Measurements from ENCODE around the gene YWHAH. TPM values are rescaled to one million over a fixed set of nuclear protein-coding genes. Genes with fewer than 3 reads are reported as not detected.

The YWHAH gene
- total RNA-seq, 4 donors from 2014 or later: 93.0 to 111 (median 103) TPM

- no peak for TF ChIP-seq POLR2A (IDR thresholded peaks at IDR 0.05)
- no peak for TF ChIP-seq CTCF (IDR thresholded peaks at IDR 0.05)
- peaks cover 9 to 22% of the 10 kb centered on the region in 2 donors for H3K4me1 ChIP-seq
- no peaks in the 10 kb centered on the region for H3K36me3 ChIP-seq
- H3K9me3 ChIP-seq: no peaks in the 10 kb centered on the region
- 54 to 74% methylated on average over 9 to 12 of the region's 15 CpGs for WGBS, 2 donors
- no peaks in the 10 kb centered on the region for H3K27me3 ChIP-seq
- peak overlapping the region in 2 of 3 donors; percentile 61 to 85 for H3K4me3 ChIP-seq (replicated peaks in 1 of 3)
- intact Hi-C loops (cut with DNase I): loop anchor here (5.0 to 10.0 kb wide), 2 partner anchors 191 to 279 kb away; partner anchors contain the start of genes DEPDC5, PISD and PRR14L
- H3K27ac ChIP-seq: peak overlapping the region; percentile 57 to 96 (median 69)
- peak in 1 of 2 donors; percentile 8 for DNase-seq
Measured at GRCh38 chr22:31943206-31943977, 943 bp upstream of the YWHAH start.

- H3K4me1 ChIP-seq: peaks cover 9 to 22% of the 10 kb centered on the region in 2 donors
- intact Hi-C loops (cut with DNase I): loop anchor here (5.0 to 10.0 kb wide), 2 partner anchors 193 to 280 kb away; partner anchors contain the start of genes DEPDC5, PISD and PRR14L
- H3K27ac ChIP-seq: peak overlapping the region; percentile 88 to 96 (median 92)
- TF ChIP-seq POLR2A (IDR thresholded peaks at IDR 0.05) (no peak), CTCF (IDR thresholded peaks at IDR 0.05) (no peak)
- no peaks in the 10 kb centered on the region for H3K27me3 ChIP-seq
- peaks cover 0 to 6% of the 10 kb centered on the region in 2 donors for H3K36me3 ChIP-seq
- peak overlapping the region; percentile 54 to 85 (median 73) for H3K4me3 ChIP-seq (replicated peaks in 1 of 3)
- WGBS, 2 donors: 0% methylated on average over 13 to 15 of the region's 76 CpGs
- no peaks in the 10 kb centered on the region for H3K9me3 ChIP-seq
- peak in 1 of 2 donors; percentile 38 for DNase-seq
Measured at GRCh38 chr22:31944700-31945442, 536 bp downstream of the YWHAH start.

GRCh38 chr22:31945443-31945855 lies 1.1 kb downstream of the YWHAH start:
- Histone ChIP-seq H3K9me3 (no peaks in the 10 kb centered on the region), H3K27ac (peak overlapping the region; percentile 88 to 96 (median 92)), H3K4me3 (replicated peaks in 1 of 3) (peak overlapping the region; percentile 54 to 85 (median 73)), H3K27me3 (no peaks in the 10 kb centered on the region), H3K36me3 (peaks cover 0 to 6% of the 10 kb centered on the region in 2 donors), H3K4me1 (peaks cover 9 to 25% of the 10 kb centered on the region in 2 donors)
- intact Hi-C loops (cut with DNase I): loop anchor here (10.0 kb wide), 1 partner anchor 281 kb away; the partner anchor contains the start of gene PISD
- TF ChIP-seq CTCF (IDR thresholded peaks at IDR 0.05) (no peak), POLR2A (IDR thresholded peaks at IDR 0.05) (no peak)
- WGBS, 2 donors: 7 to 9% methylated on average over 14 to 15 of the region's 15 CpGs
- no peak for DNase-seq

DNA sequence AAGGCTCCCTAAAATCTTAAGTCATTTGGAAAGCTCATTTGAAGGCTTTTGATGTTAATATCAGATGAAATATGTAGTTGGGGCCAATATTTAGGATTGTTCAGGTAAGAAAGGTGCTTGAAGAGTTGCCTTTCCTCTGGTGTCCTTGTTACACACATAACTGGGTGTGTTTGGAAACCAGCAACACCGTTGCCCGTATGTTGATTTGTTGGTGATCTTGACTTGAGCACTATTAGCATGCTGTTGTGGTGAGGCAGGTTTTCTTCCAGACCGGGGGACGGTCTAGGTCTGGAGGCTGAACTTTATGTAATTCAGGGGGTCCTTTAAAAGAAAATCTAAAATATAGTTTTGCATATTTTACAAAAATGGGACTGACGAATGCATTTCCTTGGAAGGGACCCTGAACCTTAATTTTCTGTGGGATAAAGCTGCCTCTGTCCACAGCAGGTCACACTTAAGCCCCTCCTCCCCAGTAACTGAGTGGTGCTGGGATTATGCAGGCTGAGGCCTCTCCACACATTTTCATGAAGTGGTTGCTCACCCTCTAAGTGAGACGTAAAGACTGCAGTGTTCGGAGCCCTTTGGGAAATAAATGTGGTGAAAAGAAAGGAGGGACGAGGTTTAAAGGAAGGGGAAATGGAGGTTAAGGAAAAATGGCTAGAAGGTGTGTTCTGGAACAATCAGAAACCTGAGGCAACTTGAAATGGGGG lies 1.8 kb downstream of the YWHAH start:
- H3K4me1 ChIP-seq: peaks cover 9 to 29% of the 10 kb centered on the region in 2 donors
- peak overlapping the region in 1 of 3 donors; percentile 85 for H3K4me3 ChIP-seq (replicated peaks in 1 of 3)
- intact Hi-C loops (cut with DNase I): loop anchor here (10.0 kb wide), 1 partner anchor 281 kb away; the partner anchor contains the start of gene PISD
- H3K27me3 ChIP-seq: no peaks in the 10 kb centered on the region
- TF ChIP-seq POLR2A (IDR thresholded peaks at IDR 0.05): no peak
- peaks cover 0 to 6% of the 10 kb centered on the region in 2 donors for H3K36me3 ChIP-seq
- H3K27ac ChIP-seq: peak overlapping the region; percentile 29 to 96 (median 92)
- no peak for DNase-seq
- no peaks in the 10 kb centered on the region for H3K9me3 ChIP-seq
- 47 to 51% methylated on average over 8 of the region's 8 CpGs for WGBS, 2 donors

GRCh38 chr22:31947296-31947695 lies 3.0 kb downstream of the YWHAH start:
- peaks cover 9 to 40% of the 10 kb centered on the region in 2 donors for H3K4me1 ChIP-seq
- no peak overlapping the region for H3K4me3 ChIP-seq (replicated peaks in 1 of 3)
- WGBS, 2 donors: 32 to 46% methylated on average over 2 of the region's 2 CpGs
- no peak for TF ChIP-seq POLR2A (IDR thresholded peaks at IDR 0.05)
- TF ChIP-seq CTCF (IDR thresholded peaks at IDR 0.05): peak in 3 of 6 experiments; percentile 35 to 40 (median 36)
- no peaks in the 10 kb centered on the region for H3K9me3 ChIP-seq
- H3K27ac ChIP-seq: peak overlapping the region in 1 of 3 donors; percentile 92
- H3K36me3 ChIP-seq: peaks cover 0 to 6% of the 10 kb centered on the region in 2 donors
- intact Hi-C loops (cut with DNase I): loop anchor here (10.0 kb wide), 1 partner anchor 282 kb away; the partner anchor contains the start of gene PISD
- no peak for DNase-seq
- H3K27me3 ChIP-seq: no peaks in the 10 kb centered on the region

Data from thyroid gland (tissue), 4 donors.